Keratinocyte (primary cell): ENCODE measurements around the gene FTCD.

ENCODE experiments used
- CTCF ChIP-seq, 3 experiments: IDR thresholded peaks in 1 of 3; conservative IDR thresholded peaks in 1 of 3; optimal IDR thresholded peaks in 1 of 3; 2 replicates in 2 of 3; 3 replicates in 1 of 3; pipeline versions ENCODE3 to v1.5.1; 2011; ENCODE audit warnings: low read length in 3 of 3, mild to moderate bottlenecking in 3 of 3, moderate library complexity in 2 of 3, control low read depth in 1 of 3, inconsistent platforms in 1 of 3; ENCODE audit not compliant: insufficient read depth in 2 of 3; ENCODE audit errors: extremely low read depth in 1 of 3
- EZH2 ChIP-seq: IDR thresholded peaks from one replicate; pipeline ENCODE4 v1.6.1; 2012; ENCODE audit warnings: inconsistent platforms, mild to moderate bottlenecking, low read length, moderate library complexity

- TF ChIP-seq CTCF (optimal IDR thresholded peaks at IDR 0.05 in 1 of 3, IDR thresholded peaks at IDR 0.05 in 1 of 3, conservative IDR thresholded peaks at IDR 0.05 in 1 of 3; ENCODE audit: extremely low read depth in 1 of 3, insufficient read depth in 2 of 3, low read length in 3 of 3) (no peak), EZH2 (no peak)
Observed at GRCh38 chr21:46087641-46088040, 67.7 kb downstream of the FTCD start.
